GM10248 (cell line): ENCODE results near the gene TEX12.
"Not testable (repeated sequence)": the region's sequence is repeated elsewhere in the genome, so short reads cannot be mapped to it uniquely, and the experiment has no call there.

Source experiments
- CTCF ChIA-PET: fragments of 300-600 bp; sonication (Branson Sonifier 250); formaldehyde crosslinking; extraction: SDS; loops from one replicate; lab custom pipeline; 2021; ENCODE audit warnings: antibody characterized with exemption; lab: Yijun Ruan, JAX
- POLR2A ChIA-PET: fragments of 350-650 bp; sonication (Branson Sonifier 250); formaldehyde crosslinking; extraction: SDS; loops from one replicate; lab custom pipeline; 2020; ENCODE audit warnings: antibody characterized with exemption; lab: Yijun Ruan, JAX
- DNase-seq: peaks from one replicate; pipeline ENCODE4 v3.0.0; 2012; ENCODE audit errors: extremely low spot score
- CTCF ChIP-seq: IDR thresholded peaks from 2 replicates; pipeline ENCODE4 v1.5.1; 2012; ENCODE audit warnings: mild to moderate bottlenecking, low read depth; ENCODE audit errors: extremely low read depth, missing control alignments, control extremely low read depth

The TEX12 gene

DNA sequence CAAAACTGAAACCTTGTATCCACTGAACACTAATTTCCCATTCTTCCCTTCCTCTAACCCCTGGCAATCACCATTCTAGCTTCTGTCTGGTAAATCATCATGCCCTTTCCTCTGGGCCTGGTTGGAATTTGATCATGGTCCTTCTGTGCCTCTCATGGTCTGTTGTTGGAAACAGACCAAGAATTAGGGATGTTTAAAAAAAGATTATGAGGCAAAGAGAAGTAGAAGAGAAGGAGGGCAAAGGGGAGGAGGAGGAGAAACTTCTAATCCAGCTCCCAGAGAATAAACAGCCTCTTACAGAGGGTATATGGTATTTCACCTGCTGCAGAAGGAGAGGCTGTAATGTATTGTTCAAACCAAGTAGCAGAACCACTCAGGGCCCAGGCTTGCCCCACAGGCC lies 18.7 kb downstream of the TEX12 start:
- CTCF ChIA-PET = no interaction called here
- TF ChIP-seq CTCF = no peak
- POLR2A ChIA-PET = interaction anchor here (0.5 kb wide), 1 partner anchor 1584 kb away, joined by 5 read pairs; no protein-coding TSS in a partner anchor
- DNase-seq = no peak

DNA sequence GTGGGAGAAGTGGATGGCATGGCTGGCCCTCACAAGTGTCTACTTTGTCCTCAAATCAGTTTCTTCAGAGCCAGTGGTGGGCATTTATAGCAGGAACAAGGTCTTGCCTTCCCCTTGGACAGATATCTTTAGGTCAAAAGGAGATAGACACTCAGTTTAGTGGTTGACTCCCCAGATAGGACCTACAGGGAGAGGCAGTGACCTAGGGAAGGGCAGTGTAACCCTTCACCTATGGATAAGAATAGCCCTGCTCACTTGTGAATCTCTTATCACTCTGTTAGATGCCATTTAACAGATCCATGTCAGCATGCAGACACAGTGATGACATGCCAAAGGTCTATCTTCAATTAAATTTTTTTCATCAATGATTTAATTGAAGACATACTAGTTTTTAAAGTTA lies 19.1 kb downstream of the TEX12 start:
- CTCF ChIA-PET = no interaction called here

GRCh38 chr11:112195113-112195512 lies 27.9 kb downstream of the TEX12 start:
- CTCF ChIA-PET, POLR2A ChIA-PET: not testable (repeated sequence)

More for the DNA sequence above, 19.1 kb downstream of the TEX12 start:
- POLR2A ChIA-PET = interaction anchor here (0.5 kb wide), 1 partner anchor 1584 kb away, joined by 5 read pairs; no protein-coding TSS in a partner anchor
- no peak for DNase-seq
- no peak for TF ChIP-seq CTCF

GRCh38 chr11:112195951-112196351 lies 28.8 kb downstream of the TEX12 start:
- no peak for DNase-seq
- TF ChIP-seq CTCF = no peak
- CTCF ChIA-PET = interaction anchor here (0.6 to 1.3 kb wide), 2 partner anchors 24 to 83 kb away, joined by 3 to 4 read pairs; no protein-coding TSS in a partner anchor
- POLR2A ChIA-PET = no interaction called here

More at GRCh38 chr11:112195113-112195512, 27.9 kb downstream of the TEX12 start:
- DNase-seq = not testable (repeated sequence)

GRCh38 chr11:112196519-112197087 lies 29.4 kb downstream of the TEX12 start:
- ChIA-PET POLR2A (no interaction called here), CTCF (interaction anchor here (0.6 to 1.3 kb wide), 2 partner anchors 23 to 83 kb away, joined by 3 to 4 read pairs; no protein-coding TSS in a partner anchor)
- no peak for DNase-seq
- no peak for TF ChIP-seq CTCF

- POLR2A ChIA-PET, DNase-seq: not testable (repeated sequence)
- CTCF ChIA-PET = interaction anchor here (1.1 to 1.3 kb wide), 2 partner anchors 21 to 81 kb away, joined by 3 to 4 read pairs; no protein-coding TSS in a partner anchor
These were observed 31.9 kb downstream of the TEX12 start for GRCh38 chr11:112199101-112199500.

DNA sequence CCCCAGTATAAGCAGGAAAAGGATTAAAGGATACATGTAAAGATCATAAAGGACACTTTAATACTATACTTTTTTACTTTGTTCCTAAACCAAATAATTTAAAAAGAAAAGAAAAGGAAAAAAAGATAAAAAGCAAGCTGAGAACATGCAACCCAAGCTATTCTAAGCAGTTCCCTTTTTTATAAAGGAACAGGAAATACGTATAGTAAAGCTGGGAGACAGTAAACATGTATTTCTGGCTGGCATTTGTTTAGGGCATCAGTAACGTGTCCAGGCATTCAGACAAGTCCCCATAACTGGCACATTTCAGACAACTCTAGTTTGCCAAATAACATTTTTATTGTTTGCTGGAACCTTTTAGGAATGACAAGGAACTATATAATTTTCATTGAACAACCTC lies 33.1 kb downstream of the TEX12 start:
- TF ChIP-seq CTCF = no peak
- ChIA-PET CTCF (interaction anchor here (1.3 to 1.5 kb wide), 2 partner anchors 19 to 80 kb away, joined by 3 to 4 read pairs; no protein-coding TSS in a partner anchor), POLR2A (no interaction called here)
- no peak for DNase-seq

DNA sequence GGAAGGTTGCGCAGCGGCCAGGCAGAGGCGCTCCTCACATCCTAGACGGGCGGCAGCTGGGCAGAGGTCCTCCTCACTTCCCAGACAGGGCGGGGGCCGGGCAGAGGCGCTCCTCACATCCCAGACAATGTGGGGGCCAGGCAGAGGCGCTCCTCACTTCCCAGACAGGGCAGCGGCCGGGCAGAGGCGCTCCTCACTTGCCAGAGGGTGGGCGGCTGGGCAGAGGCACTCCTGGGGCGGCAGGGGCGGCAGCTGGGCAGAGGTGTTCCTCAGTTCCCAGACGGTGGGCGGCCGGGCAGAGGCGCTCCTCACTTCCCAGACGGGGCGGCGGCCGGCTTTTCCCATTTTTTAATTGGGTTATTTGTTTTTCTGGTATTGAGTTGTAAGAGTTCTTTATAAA lies 38.9 kb downstream of the TEX12 start:
- CTCF ChIA-PET = interaction anchor here (1.0 to 1.5 kb wide), 2 partner anchors 74 kb away, joined by 5 to 6 read pairs; no protein-coding TSS in a partner anchor
- POLR2A ChIA-PET = no interaction called here
- no peak for TF ChIP-seq CTCF
- no peak for DNase-seq
